Measurements from ENCODE around the gene PNPLA8.
"Not testable (repeated sequence)": the region's sequence is repeated elsewhere in the genome, so short reads cannot be mapped to it uniquely, and the experiment has no call there.

PNPLA8 gene

GRCh38 chr7:108529341-108529740 lies 3.4 kb upstream of the PNPLA8 start:
- DNase-seq, result no peak

- DNase-seq, result no peak
These were observed 2.3 kb upstream of the PNPLA8 start for GRCh38 chr7:108528183-108528712.

- DNase-seq, result no peak
These were observed 758 bp upstream of the PNPLA8 start for GRCh38 chr7:108526768-108527017.

- DNase-seq, result no peak
These were observed 479 bp downstream of the PNPLA8 start for GRCh38 chr7:108525327-108525984.

- DNase-seq, result no peak
These were observed 3.2 kb downstream of the PNPLA8 start for GRCh38 chr7:108522780-108523179.

- DNase-seq, result no peak
These were observed 8.0 kb downstream of the PNPLA8 start for GRCh38 chr7:108517951-108518350.

- no peak for DNase-seq
These were observed 10.3 kb downstream of the PNPLA8 start for GRCh38 chr7:108515630-108516029.

GRCh38 chr7:108515013-108515412 lies 10.9 kb downstream of the PNPLA8 start:
- DNase-seq, result no peak

- no peak for DNase-seq
These were observed 14.0 kb downstream of the PNPLA8 start for GRCh38 chr7:108511939-108512338.

- DNase-seq, result not testable (repeated sequence)
These were observed 21.4 kb downstream of the PNPLA8 start for GRCh38 chr7:108504576-108504975.

- DNase-seq, result no peak
These were observed 22.6 kb downstream of the PNPLA8 start for GRCh38 chr7:108503112-108504026.

- no peak for DNase-seq
These were observed 26.4 kb downstream of the PNPLA8 start for GRCh38 chr7:108499566-108499965.

GRCh38 chr7:108498481-108498880 lies 27.5 kb downstream of the PNPLA8 start:
- no peak for DNase-seq

GRCh38 chr7:108497082-108497725 lies 28.7 kb downstream of the PNPLA8 start:
- peak; percentile 10 for DNase-seq

GRCh38 chr7:108492742-108493141 lies 33.2 kb downstream of the PNPLA8 start:
- no peak for DNase-seq

- DNase-seq, result no peak
These were observed 37.0 kb downstream of the PNPLA8 start for GRCh38 chr7:108488768-108489538.

GRCh38 chr7:108487646-108488045 lies 38.3 kb downstream of the PNPLA8 start:
- no peak for DNase-seq

- no peak for DNase-seq
These were observed 39.5 kb downstream of the PNPLA8 start for GRCh38 chr7:108486291-108486966.

- DNase-seq, result no peak
These were observed 41.8 kb downstream of the PNPLA8 start for GRCh38 chr7:108484137-108484536.

GRCh38 chr7:108480311-108480710 lies 45.6 kb downstream of the PNPLA8 start:
- DNase-seq, result no peak

- DNase-seq, result no peak
These were observed 46.2 kb downstream of the PNPLA8 start for GRCh38 chr7:108479751-108480150.

GRCh38 chr7:108479118-108479517 lies 46.8 kb downstream of the PNPLA8 start:
- no peak for DNase-seq
